Measurements from ENCODE around the gene IVD. TPM values are rescaled to one million over a fixed set of nuclear protein-coding genes. Genes with fewer than 3 reads are reported as not detected.
A peak's percentile ranks its signal among the peaks of the same experiment; 100 is the strongest.

The IVD gene
- total and polyA plus RNA-seq, 9 of the 15 experiments (the other 6 are each of a cell fraction or from before 2014, with no cell fraction given): 0.15 to 4.5 (median 2.4) TPM

DNA sequence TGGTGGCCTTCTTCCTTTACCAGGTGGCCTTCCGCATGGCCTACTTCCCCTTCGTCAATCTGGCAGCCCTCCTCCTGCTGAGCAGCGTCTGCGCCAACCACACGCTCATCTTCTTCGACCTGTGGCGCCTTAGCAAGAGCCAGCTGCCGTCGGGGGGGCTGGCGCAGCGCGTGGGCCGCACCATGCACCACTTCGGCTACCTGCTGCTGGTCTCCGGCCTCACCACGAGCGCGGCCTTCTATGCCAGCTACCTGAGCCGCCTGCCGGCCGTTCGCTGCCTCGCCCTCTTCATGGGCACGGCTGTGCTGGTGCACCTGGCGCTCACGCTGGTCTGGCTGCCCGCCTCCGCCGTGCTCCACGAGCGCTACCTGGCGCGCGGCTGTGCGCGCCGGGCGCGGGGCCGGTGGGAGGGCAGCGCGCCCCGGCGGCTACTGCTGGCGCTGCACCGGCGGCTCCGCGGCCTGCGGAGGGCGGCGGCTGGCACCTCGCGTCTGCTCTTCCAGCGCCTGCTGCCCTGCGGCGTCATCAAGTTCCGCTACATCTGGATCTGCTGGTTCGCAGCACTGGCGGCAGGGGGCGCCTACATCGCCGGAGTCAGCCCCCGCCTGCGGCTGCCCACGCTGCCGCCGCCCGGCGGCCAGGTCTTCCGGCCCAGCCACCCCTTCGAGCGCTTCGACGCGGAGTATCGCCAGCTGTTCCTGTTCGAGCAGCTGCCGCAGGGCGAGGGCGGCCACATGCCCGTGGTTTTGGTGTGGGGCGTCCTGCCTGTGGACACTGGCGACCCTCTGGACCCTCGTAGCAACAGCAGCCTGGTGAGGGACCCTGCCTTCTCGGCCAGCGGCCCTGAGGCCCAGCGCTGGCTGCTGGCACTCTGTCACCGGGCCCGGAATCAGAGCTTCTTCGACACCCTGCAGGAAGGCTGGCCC lies 37.6 kb upstream of the IVD start (continued):
- TF ChIP-seq, protein P1, sequence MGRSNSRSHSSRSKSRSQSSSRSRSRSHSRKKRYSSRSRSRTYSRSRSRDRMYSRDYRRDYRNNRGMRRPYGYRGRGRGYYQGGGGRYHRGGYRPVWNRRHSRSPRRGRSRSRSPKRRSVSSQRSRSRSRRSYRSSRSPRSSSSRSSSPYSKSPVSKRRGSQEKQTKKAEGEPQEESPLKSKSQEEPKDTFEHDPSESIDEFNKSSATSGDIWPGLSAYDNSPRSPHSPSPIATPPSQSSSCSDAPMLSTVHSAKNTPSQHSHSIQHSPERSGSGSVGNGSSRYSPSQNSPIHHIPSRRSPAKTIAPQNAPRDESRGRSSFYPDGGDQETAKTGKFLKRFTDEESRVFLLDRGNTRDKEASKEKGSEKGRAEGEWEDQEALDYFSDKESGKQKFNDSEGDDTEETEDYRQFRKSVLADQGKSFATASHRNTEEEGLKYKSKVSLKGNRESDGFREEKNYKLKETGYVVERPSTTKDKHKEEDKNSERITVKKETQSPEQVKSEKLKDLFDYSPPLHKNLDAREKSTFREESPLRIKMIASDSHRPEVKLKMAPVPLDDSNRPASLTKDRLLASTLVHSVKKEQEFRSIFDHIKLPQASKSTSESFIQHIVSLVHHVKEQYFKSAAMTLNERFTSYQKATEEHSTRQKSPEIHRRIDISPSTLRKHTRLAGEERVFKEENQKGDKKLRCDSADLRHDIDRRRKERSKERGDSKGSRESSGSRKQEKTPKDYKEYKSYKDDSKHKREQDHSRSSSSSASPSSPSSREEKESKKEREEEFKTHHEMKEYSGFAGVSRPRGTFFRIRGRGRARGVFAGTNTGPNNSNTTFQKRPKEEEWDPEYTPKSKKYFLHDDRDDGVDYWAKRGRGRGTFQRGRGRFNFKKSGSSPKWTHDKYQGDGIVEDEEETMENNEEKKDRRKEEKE (IDR thresholded peaks at IDR 0.05; ENCODE audit: borderline replicate concordance in 1 of 2, control insufficient read depth in 1 of 2, low read depth in 2 of 2, low read length in 1 of 2): peak in 1 of 2 experiments; percentile 71; a peak in 1 of 4 replicates
- no peak for TF ChIP-seq ZNF449 (CRISPR knock-in tag; IDR thresholded peaks at IDR 0.05)
- TF ChIP-seq ZBTB5 (IDR thresholded peaks at IDR 0.05): no peak
- peak; percentile 93 for TF ChIP-seq CREM (IDR thresholded peaks at IDR 0.05; ENCODE audit: low read depth)
- TF ChIP-seq ELF1 (tag; IDR thresholded peaks at IDR 0.05): peak; percentile 61; the same call in 1 of the 2 replicates
- peak; percentile 26; the same call in 1 of the 2 replicates for TF ChIP-seq ARID3A (IDR thresholded peaks at IDR 0.05; ENCODE audit: borderline replicate concordance, low read depth, low read length)
- TF ChIP-seq, protein P2, sequence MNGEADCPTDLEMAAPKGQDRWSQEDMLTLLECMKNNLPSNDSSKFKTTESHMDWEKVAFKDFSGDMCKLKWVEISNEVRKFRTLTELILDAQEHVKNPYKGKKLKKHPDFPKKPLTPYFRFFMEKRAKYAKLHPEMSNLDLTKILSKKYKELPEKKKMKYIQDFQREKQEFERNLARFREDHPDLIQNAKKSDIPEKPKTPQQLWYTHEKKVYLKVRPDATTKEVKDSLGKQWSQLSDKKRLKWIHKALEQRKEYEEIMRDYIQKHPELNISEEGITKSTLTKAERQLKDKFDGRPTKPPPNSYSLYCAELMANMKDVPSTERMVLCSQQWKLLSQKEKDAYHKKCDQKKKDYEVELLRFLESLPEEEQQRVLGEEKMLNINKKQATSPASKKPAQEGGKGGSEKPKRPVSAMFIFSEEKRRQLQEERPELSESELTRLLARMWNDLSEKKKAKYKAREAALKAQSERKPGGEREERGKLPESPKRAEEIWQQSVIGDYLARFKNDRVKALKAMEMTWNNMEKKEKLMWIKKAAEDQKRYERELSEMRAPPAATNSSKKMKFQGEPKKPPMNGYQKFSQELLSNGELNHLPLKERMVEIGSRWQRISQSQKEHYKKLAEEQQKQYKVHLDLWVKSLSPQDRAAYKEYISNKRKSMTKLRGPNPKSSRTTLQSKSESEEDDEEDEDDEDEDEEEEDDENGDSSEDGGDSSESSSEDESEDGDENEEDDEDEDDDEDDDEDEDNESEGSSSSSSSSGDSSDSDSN (IDR thresholded peaks at IDR 0.05; ENCODE audit: borderline replicate concordance in 1 of 2, low read depth in 2 of 2, low read length in 2 of 2): peak in 1 of 2 experiments; percentile 88; a peak in 3 of 4 replicates
- no peak for TF ChIP-seq KAT2B (IDR thresholded peaks at IDR 0.05; ENCODE audit: low read depth, low read length)
- TF ChIP-seq ZKSCAN1 (IDR thresholded peaks at IDR 0.05; ENCODE audit: low read depth, low read length): peak; percentile 62; the same call in 1 of the 2 replicates
- TF ChIP-seq SP2 (IDR thresholded peaks at IDR 0.05; ENCODE audit: extremely low read depth, low read depth, low read length, poor library complexity, severe bottlenecking): no peak
- TF ChIP-seq STAG1 (CRISPR knock-in tag; IDR thresholded peaks at IDR 0.05; ENCODE audit: borderline replicate concordance): peak; percentile 60
- TF ChIP-seq CBX3 (IDR thresholded peaks at IDR 0.05; ENCODE audit: borderline replicate concordance in 1 of 2, low read length in 2 of 2): peak in 1 of 2 experiments; percentile 88; a peak in 1 of 3 replicates
- no peak for TF ChIP-seq FOXK2 (conservative IDR thresholded peaks at IDR 0.05 in 1 of 2, IDR thresholded peaks at IDR 0.05 in 1 of 2; ENCODE audit: low read depth in 2 of 2)
